OCI-LY7 (cell line): ENCODE measurements around the gene GAREM1.

Experiments used
- CTCF ChIP-seq: fragments of 200-600 bp; sonication (generic); conservative IDR thresholded peaks from 2 replicates; pipeline ENCODE4 v1.5.1; 2014; ENCODE audit warnings: mild to moderate bottlenecking, antibody characterized with exemption, low read length, moderate library complexity, mixed read lengths
- EZH2phosphoT487 ChIP-seq: fragments of 200-600 bp; sonication (generic); IDR thresholded peaks from 2 replicates; pipeline ENCODE4 v1.6.1; 2018; ENCODE audit warnings: low read depth, borderline replicate concordance, mild to moderate bottlenecking, mixed run types, antibody characterized with exemption, low read length, moderate library complexity, mixed read lengths

GRCh38 chr18:32445846-32446245 is 24.8 kb downstream of the GAREM1 start:
- no peak for TF ChIP-seq CTCF
- no peak for TF ChIP-seq EZH2phosphoT487
